Osteoblast (primary cell): Measurements from ENCODE around the gene TARBP1. TPM values are rescaled to one million over a fixed set of nuclear protein-coding genes. Genes with fewer than 3 reads are reported as not detected.
A peak's percentile ranks its signal among the peaks of the same experiment; 100 is the strongest.

ENCODE experiments used
- DNase-seq: peaks from one replicate; pipeline ENCODE4 v3.0.0; 2011; ENCODE audit warnings: low spot score, mixed read lengths; ENCODE audit not compliant: insufficient read length; ENCODE audit errors: missing footprints
- H2AFZ ChIP-seq: 2 replicates; pipeline ENCODE4 v1.6.0; 2011; ENCODE audit warnings: mild to moderate bottlenecking, low read length
- H3K27ac ChIP-seq: 2 replicates; pipeline ENCODE4 v1.5.1; 2011; ENCODE audit warnings: mild to moderate bottlenecking, low read depth, low read length, moderate library complexity
- H3K27me3 ChIP-seq: 2 replicates; pipeline ENCODE4 v1.6.0; 2012; ENCODE audit warnings: mild to moderate bottlenecking, control low read depth, inconsistent platforms, low read length, moderate library complexity; ENCODE audit not compliant: insufficient read depth
- H3K36me3 ChIP-seq: 2 replicates; pipeline ENCODE4 v1.5.1; 2011; ENCODE audit warnings: mild to moderate bottlenecking, low read length, control low read depth, moderate library complexity; ENCODE audit not compliant: insufficient read depth
- H3K4me1 ChIP-seq: 2 replicates; pipeline ENCODE4 v1.5.1; 2011; ENCODE audit warnings: mild to moderate bottlenecking, low read length, control low read depth, moderate library complexity; ENCODE audit not compliant: insufficient read depth
- H3K4me2 ChIP-seq: 2 replicates; pipeline ENCODE4 v1.6.0; 2011; ENCODE audit warnings: mild to moderate bottlenecking, low read length; ENCODE audit not compliant: insufficient read depth
- H3K4me3 ChIP-seq: fragments of 200-600 bp; sonication (generic); 3 replicates; pipeline ENCODE4 v1.5.1; 2012; ENCODE audit warnings: mild to moderate bottlenecking, low read length, inconsistent platforms; ENCODE audit not compliant: insufficient read depth
- H3K79me2 ChIP-seq: 2 replicates; pipeline ENCODE4 v1.6.0; 2012; ENCODE audit warnings: mild to moderate bottlenecking, low read length, control low read depth, inconsistent platforms; ENCODE audit not compliant: insufficient read depth
- H3K9me3 ChIP-seq: 2 replicates; pipeline ENCODE4 v1.5.1; 2011; ENCODE audit warnings: low read depth, low read length, control low read depth
- H4K20me1 ChIP-seq: 2 replicates; pipeline ENCODE4 v1.6.0; 2012; ENCODE audit warnings: mild to moderate bottlenecking, low read length, control low read depth; ENCODE audit not compliant: insufficient read depth
- total RNA-seq: library from RNA; depleted of rRNA; stranded (reverse); fragments of >200 nt; gene quantifications from 2 replicates; pipeline ENCODE4 v1.2.3, GENCODE V29; 2012
- TF ChIP-seq, protein P1 (sequence below): IDR thresholded peaks from 2 replicates; pipeline ENCODE4 v1.5.1; 2011; ENCODE audit warnings: mild to moderate bottlenecking, low read depth, low read length, moderate library complexity; ENCODE audit errors: extremely low read depth

TARBP1 gene
- total RNA-seq, 1 donor: 29.7 TPM

DNA sequence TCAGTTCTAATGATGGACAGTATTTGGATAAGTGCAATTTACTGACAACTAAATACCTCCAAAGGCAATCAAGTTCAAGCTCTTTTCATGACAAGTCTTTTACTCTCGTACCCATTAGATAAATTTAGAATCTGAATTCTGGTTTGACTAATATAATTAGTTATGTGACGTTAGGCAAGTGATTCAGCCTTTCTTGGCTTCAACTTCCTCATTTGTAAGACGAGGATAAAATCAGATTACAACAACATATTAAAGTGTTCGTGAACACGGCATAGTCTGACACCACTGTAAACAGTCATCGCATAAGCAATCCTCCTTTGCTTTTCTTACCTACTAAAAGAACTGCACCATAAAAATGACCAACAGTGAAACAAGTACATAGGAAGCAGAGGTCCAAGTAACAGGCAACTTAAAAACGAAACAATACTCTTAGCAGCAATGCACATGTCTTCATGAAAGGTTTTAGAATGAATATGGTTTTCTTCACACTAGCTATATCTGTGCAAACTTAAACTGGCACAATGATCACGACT, 80.1 kb downstream of the TARBP1 start:
- peak overlapping the region; percentile 79 for H3K4me2 ChIP-seq
- no peaks in the 10 kb centered on the region for H3K27me3 ChIP-seq
- H4K20me1 ChIP-seq: no peaks in the 10 kb centered on the region
- peak overlapping the region; percentile 57 for H3K27ac ChIP-seq
- H3K9me3 ChIP-seq: no peaks in the 10 kb centered on the region
- H3K79me2 ChIP-seq: no peaks in the 10 kb centered on the region
- TF ChIP-seq, protein P1, sequence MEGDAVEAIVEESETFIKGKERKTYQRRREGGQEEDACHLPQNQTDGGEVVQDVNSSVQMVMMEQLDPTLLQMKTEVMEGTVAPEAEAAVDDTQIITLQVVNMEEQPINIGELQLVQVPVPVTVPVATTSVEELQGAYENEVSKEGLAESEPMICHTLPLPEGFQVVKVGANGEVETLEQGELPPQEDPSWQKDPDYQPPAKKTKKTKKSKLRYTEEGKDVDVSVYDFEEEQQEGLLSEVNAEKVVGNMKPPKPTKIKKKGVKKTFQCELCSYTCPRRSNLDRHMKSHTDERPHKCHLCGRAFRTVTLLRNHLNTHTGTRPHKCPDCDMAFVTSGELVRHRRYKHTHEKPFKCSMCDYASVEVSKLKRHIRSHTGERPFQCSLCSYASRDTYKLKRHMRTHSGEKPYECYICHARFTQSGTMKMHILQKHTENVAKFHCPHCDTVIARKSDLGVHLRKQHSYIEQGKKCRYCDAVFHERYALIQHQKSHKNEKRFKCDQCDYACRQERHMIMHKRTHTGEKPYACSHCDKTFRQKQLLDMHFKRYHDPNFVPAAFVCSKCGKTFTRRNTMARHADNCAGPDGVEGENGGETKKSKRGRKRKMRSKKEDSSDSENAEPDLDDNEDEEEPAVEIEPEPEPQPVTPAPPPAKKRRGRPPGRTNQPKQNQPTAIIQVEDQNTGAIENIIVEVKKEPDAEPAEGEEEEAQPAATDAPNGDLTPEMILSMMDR: no peak
- H3K4me1 ChIP-seq: peaks cover 10% of the 10 kb centered on the region
- H3K36me3 ChIP-seq: no peaks in the 10 kb centered on the region
- H2AFZ ChIP-seq: peak overlapping the region; percentile 2
- DNase-seq: no peak
- H3K4me3 ChIP-seq: peak overlapping the region; percentile 38

GRCh38 chr1:234397732-234398131, 81.2 kb downstream of the TARBP1 start:
- no peaks in the 10 kb centered on the region for H3K9me3 ChIP-seq
- no peak for DNase-seq
- H4K20me1 ChIP-seq: no peaks in the 10 kb centered on the region

GRCh38 chr1:234396871-234397270, 82.1 kb downstream of the TARBP1 start:
- no peaks in the 10 kb centered on the region for H3K27me3 ChIP-seq
- TF ChIP-seq, protein P1: no peak
- no peak for DNase-seq
- no peak overlapping the region for H3K4me2 ChIP-seq
- H3K79me2 ChIP-seq: no peaks in the 10 kb centered on the region
- H3K9me3 ChIP-seq: no peaks in the 10 kb centered on the region
- H3K36me3 ChIP-seq: peaks cover 9% of the 10 kb centered on the region
- no peak overlapping the region for H3K27ac ChIP-seq
- H2AFZ ChIP-seq: no peak overlapping the region
- peaks cover 10% of the 10 kb centered on the region for H3K4me1 ChIP-seq
- no peaks in the 10 kb centered on the region for H4K20me1 ChIP-seq
- H3K4me3 ChIP-seq: no peak overlapping the region

More at GRCh38 chr1:234397732-234398131, 81.2 kb downstream of the TARBP1 start:
- TF ChIP-seq, protein P1: no peak
- H3K4me2 ChIP-seq: no peak overlapping the region
- H3K27me3 ChIP-seq: no peaks in the 10 kb centered on the region
- no peaks in the 10 kb centered on the region for H3K79me2 ChIP-seq
- peak overlapping the region; percentile 57 for H3K27ac ChIP-seq
- peaks cover 9% of the 10 kb centered on the region for H3K36me3 ChIP-seq
- H3K4me1 ChIP-seq: peaks cover 10% of the 10 kb centered on the region
- H3K4me3 ChIP-seq: no peak overlapping the region
- H2AFZ ChIP-seq: no peak overlapping the region

DNA sequence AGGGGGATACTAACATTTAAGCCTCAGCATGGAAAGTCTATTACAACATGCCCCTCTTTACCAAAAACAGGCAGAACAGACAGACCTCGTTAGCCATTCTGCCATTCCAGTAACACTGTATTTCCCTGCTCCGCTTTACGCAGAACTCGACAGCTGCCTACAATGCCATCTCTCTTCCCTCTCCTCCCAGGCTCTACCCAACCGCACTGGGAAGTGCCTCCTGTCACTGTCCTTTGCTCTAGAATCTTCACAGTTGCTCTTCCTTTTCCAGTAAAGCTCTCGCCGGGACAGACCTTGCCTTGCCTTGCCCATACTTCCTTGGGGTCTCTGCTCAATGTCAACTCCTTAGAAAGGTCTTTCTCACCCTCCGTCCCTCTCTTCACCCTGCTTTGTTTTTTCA, 82.9 kb downstream of the TARBP1 start:
- Histone ChIP-seq H3K9me3 (no peaks in the 10 kb centered on the region), H3K36me3 (peaks cover 15% of the 10 kb centered on the region)
- DNase-seq: no peak

More for the DNA sequence above, 82.9 kb downstream of the TARBP1 start:
- H3K4me1 ChIP-seq: peaks cover 10% of the 10 kb centered on the region
- TF ChIP-seq, protein P1: no peak
- no peak overlapping the region for H3K27ac ChIP-seq
- H3K4me2 ChIP-seq: no peak overlapping the region
- no peak overlapping the region for H2AFZ ChIP-seq
- no peaks in the 10 kb centered on the region for H3K27me3 ChIP-seq
- H3K79me2 ChIP-seq: no peaks in the 10 kb centered on the region
- no peak overlapping the region for H3K4me3 ChIP-seq
- no peaks in the 10 kb centered on the region for H4K20me1 ChIP-seq
